H1 (cell line): ENCODE results near the gene CHAD. TPM values are rescaled to one million over a fixed set of nuclear protein-coding genes. Genes with fewer than 3 reads are reported as not detected.

ENCODE experiments used
- ATF3 ChIP-seq: IDR thresholded peaks from 2 replicates; pipeline ENCODE4 v1.6.1; 2011; ENCODE audit warnings: low read depth, mild to moderate bottlenecking, low read length; ENCODE audit not compliant: insufficient read depth
- E2F6 ChIP-seq: IDR thresholded peaks from 2 replicates; pipeline ENCODE4 v1.6.1; 2012; ENCODE audit warnings: inconsistent platforms
- EP300 ChIP-seq, 2 experiments: IDR thresholded peaks; 1 replicate in 1 of 2; 2 replicates in 1 of 2; pipeline ENCODE4 v1.6.1; 2011 to 2012; ENCODE audit warnings: low read depth in 2 of 2, low read length in 2 of 2, mild to moderate bottlenecking in 2 of 2, borderline replicate concordance in 1 of 2, inconsistent platforms in 1 of 2, moderate library complexity in 1 of 2
- KDM5A ChIP-seq: fragments of 200-600 bp; IDR thresholded peaks from 2 replicates; pipeline ENCODE4 v1.7.1; 2012; ENCODE audit warnings: mild to moderate bottlenecking, low read length, inconsistent platforms, mixed read lengths
- NRF1 ChIP-seq: IDR thresholded peaks from 2 replicates; pipeline ENCODE4 v1.6.1; 2011; ENCODE audit warnings: mild to moderate bottlenecking, low read depth, low read length, improper control_type of control experiment
- POLR2A ChIP-seq, 2 experiments: IDR thresholded peaks; 1 replicate in 1 of 2; 2 replicates in 1 of 2; pipeline ENCODE4 v1.6.1; 2011; ENCODE audit warnings: low read depth in 2 of 2, low read length in 2 of 2, mild to moderate bottlenecking in 2 of 2; ENCODE audit errors: control extremely low read depth in 1 of 2
- RBBP5 ChIP-seq: IDR thresholded peaks from 2 replicates; pipeline ENCODE4 v1.7.1; 2012; ENCODE audit warnings: low read depth, mild to moderate bottlenecking, inconsistent platforms, low read length, moderate library complexity, borderline replicate concordance
- SIX5 ChIP-seq: IDR thresholded peaks from 2 replicates; pipeline ENCODE4 v1.6.1; 2011; ENCODE audit warnings: mild to moderate bottlenecking, low read depth, low read length
- ZNF274 ChIP-seq: IDR thresholded peaks from 2 replicates; pipeline ENCODE4 v1.7.0; 2012; ENCODE audit warnings: low read length, borderline replicate concordance; ENCODE audit errors: extremely low read depth
- polyA plus RNA-seq, 7 experiments: library from polyadenylated mRNA; depleted of rRNA in 3 of 7; stranded (reverse) in 5 of 7; unstranded in 2 of 7; fragments of >200 nt in 5 of 7; fragments of 200-250 nt in 2 of 7; gene quantifications; 1 replicate in 5 of 7; 2 replicates in 1 of 7; 4 replicates in 1 of 7; pipeline versions ENCODE4 v1.2.1 to v1.2.3, GENCODE V29; 2011 to 2013; ENCODE audit warnings: missing spikeins in 2 of 7, mixed read lengths in 2 of 7
- total RNA-seq: library from RNA; stranded (reverse); fragmentation: NEBNext Ultra II Directional; extraction: Animal tissue kit (Norgen Biotek cat#: 25700); gene quantifications from 2 replicates; pipeline ENCODE4 v1.2.1, GENCODE V29; 2021

Gene CHAD
- total and polyA plus RNA-seq, 2 of the 8 experiments (the other 6 are each of a cell fraction or from before 2014, with no cell fraction given) = 0.03 TPM; not detected in 1

GRCh38 chr17:50437409-50437808, 31.3 kb downstream of the CHAD start (continued):
- TF ChIP-seq E2F6 = no peak
- TF ChIP-seq NRF1 = no peak
- no peak for TF ChIP-seq ZNF274
- TF ChIP-seq KDM5A = no peak
- no peak for TF ChIP-seq EP300 (IDR thresholded peaks at IDR 0.05; ENCODE audit: borderline replicate concordance in 1 of 2, low read depth in 2 of 2, low read length in 2 of 2)
- TF ChIP-seq POLR2A (IDR thresholded peaks at IDR 0.05; ENCODE audit: control extremely low read depth in 1 of 2, low read depth in 2 of 2, low read length in 2 of 2) = no peak
- no peak for TF ChIP-seq ATF3
- no peak for TF ChIP-seq RBBP5
- no peak for TF ChIP-seq SIX5
